Islet precursor cell (in vitro differentiated cells): ENCODE results near the gene FARSB.

ENCODE experiments used
- DNase-seq: peaks from one replicate; pipeline ENCODE4 v3.0.0-alpha.2; 2018

Gene FARSB

GRCh38 chr2:222545823-222546795 lies 109.8 kb downstream of the FARSB start:
- DNase-seq, result no peak

- no peak for DNase-seq
These were observed 111.2 kb downstream of the FARSB start for GRCh38 chr2:222544661-222545060.

- DNase-seq, result no peak
These were observed 117.4 kb downstream of the FARSB start for GRCh38 chr2:222538535-222538934.

- peak; percentile 88 for DNase-seq
These were observed 120.4 kb downstream of the FARSB start for GRCh38 chr2:222535477-222535876.

DNA sequence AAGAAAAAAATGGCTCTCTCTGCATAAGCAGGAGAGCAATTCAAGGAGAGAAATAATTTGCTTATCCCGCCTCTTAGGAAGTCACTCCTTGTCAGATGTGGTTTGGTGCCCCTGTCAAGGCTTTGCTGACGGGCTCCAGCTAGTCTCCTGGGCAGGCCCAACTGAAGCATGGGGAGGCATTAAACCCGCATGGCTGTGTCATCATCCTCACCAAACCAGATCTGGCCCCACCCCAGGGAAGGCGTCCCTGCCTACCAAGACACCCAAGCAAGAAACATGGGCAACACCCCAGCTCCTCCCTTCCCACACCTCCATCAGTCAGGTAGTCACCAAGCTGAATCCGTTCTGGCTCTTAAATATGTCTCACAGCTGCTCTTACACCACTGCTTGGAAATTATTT lies 123.6 kb downstream of the FARSB start:
- DNase-seq, result no peak

DNA sequence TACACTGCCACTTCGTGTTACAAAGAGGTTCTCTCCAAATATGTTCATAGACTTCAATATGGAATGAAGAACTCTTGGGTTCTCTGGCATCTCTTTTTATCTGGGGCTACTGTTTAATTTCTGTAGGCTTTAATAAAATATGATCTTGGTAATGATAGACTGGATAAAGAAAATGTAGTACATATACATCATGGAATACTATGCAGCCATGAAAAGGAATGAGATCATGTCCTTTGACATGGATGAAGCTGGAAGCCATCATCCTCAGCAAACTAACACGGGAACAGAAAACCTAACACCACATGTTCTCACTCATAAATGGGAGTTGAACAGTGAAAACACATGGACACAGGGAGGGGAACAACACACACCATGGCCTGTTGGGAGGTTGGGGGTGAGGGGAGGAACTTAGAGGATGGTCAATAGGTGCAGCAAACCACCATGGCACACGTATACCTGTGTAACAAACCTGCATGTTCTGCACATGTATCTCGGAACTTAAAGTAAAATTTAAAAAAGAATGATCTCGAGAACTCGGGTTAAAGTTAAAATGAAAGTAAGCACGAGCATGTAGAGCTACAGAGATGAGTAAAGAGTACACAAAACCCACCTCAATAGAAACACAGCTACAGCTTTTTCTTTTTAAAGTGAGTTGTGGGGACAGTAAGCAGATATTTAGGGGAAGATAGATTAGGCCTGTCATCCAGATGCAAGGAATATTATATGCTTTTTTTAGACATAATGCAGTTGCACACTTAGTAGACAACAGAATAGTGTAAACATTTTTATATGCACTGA lies 129.2 kb downstream of the FARSB start:
- DNase-seq, result no peak

DNA sequence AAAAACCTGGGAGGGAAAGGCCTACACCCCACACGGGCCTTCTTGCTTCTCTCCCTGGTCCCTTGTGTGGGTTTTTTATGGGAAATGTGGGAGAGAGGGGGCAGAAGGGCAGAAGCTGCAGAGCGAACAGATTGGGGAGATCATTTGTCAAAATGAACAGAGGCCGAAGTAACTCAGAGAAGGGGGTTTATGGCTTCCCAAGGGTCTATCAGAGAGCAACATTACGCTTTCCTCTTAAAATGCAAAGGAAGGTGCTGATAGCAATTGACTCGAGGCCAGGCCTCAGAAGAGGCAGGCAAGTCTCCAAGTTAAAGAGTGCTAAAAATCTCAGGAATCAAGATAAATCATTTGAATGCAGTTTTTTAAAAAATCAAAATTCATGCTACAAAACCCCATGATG lies 130.1 kb downstream of the FARSB start:
- DNase-seq, result no peak

- DNase-seq, result no peak
These were observed 131.9 kb downstream of the FARSB start for GRCh38 chr2:222523783-222524544.

GRCh38 chr2:222522082-222522481 lies 133.8 kb downstream of the FARSB start:
- no peak for DNase-seq

DNA sequence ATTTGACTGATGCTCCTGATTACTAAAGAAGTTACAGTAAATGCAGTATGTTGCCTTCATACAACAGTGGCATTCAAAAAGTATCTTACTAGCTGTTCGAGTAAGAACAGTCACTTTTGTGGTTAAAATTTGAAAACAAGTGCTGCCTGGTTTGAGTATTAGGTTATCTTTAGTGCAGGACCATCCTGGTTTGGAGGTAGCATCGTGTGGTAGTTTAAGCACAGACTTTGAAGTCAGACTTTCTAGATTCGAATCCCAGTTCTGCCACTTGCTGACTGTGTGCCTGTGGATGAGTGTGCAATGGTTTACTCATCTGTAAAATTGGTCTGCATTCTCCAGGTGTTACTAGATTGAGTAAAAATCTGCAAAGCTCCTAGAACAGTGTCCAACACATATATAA lies 134.8 kb downstream of the FARSB start:
- no peak for DNase-seq
